Stimulated activated CD8-positive, alpha-beta memory T cell treated with anti-CD3 and anti-CD28 coated beads, Interleukin-7, amount 100 ng/mL, for 48 hours (primary cell): ENCODE results near the gene LAMA5.

Experiments used
- DNase-seq, 2 donors: peaks; one replicate each; pipeline ENCODE4 v3.0.0-alpha.2; 2020; ENCODE audit warnings: low read depth in 1 of 2; ENCODE audit errors: extremely low read depth in 1 of 2

The LAMA5 gene

GRCh38 chr20:62359491-62360121 lies 7.5 kb downstream of the LAMA5 start:
- DNase-seq: no peak

GRCh38 chr20:62359043-62359490 lies 8.0 kb downstream of the LAMA5 start:
- DNase-seq: no peak

GRCh38 chr20:62358171-62359042 lies 8.7 kb downstream of the LAMA5 start:
- DNase-seq: no peak

GRCh38 chr20:62357681-62358080 lies 9.4 kb downstream of the LAMA5 start:
- DNase-seq: no peak

GRCh38 chr20:62357187-62357667 lies 9.9 kb downstream of the LAMA5 start:
- DNase-seq: no peak

- no peak for DNase-seq
Measured at GRCh38 chr20:62356589-62357186, 10.4 kb downstream of the LAMA5 start.

- no peak for DNase-seq
Measured at GRCh38 chr20:62355878-62356588, 11.1 kb downstream of the LAMA5 start.

GRCh38 chr20:62355516-62355877 lies 11.6 kb downstream of the LAMA5 start:
- DNase-seq: no peak

- DNase-seq: no peak
Measured at GRCh38 chr20:62354811-62355341, 12.2 kb downstream of the LAMA5 start.

GRCh38 chr20:62354031-62354808 lies 12.9 kb downstream of the LAMA5 start:
- no peak for DNase-seq

- no peak for DNase-seq
Measured at GRCh38 chr20:62353289-62354030, 13.7 kb downstream of the LAMA5 start.

GRCh38 chr20:62352402-62353288 lies 14.5 kb downstream of the LAMA5 start:
- DNase-seq: no peak

GRCh38 chr20:62351469-62352401 lies 15.4 kb downstream of the LAMA5 start:
- no peak for DNase-seq

GRCh38 chr20:62350629-62351422 lies 16.3 kb downstream of the LAMA5 start:
- no peak for DNase-seq

GRCh38 chr20:62350098-62350628 lies 16.9 kb downstream of the LAMA5 start:
- no peak for DNase-seq

GRCh38 chr20:62349556-62350097 lies 17.5 kb downstream of the LAMA5 start:
- no peak for DNase-seq
